Measurements from ENCODE around the gene PCBP1.

The PCBP1 gene

GRCh38 chr2:70046534-70046933 lies 40.7 kb upstream of the PCBP1 start:
- Histone ChIP-seq H3K79me1 (replicated peaks; ENCODE audit: low read length, poor library complexity, severe bottlenecking) (peaks cover 2% of the 10 kb centered on the region), H3K18ac (ENCODE audit: low read depth in 1 of 2, low read length in 2 of 2) (no peak overlapping the region), H3K9ac (ENCODE audit: low read length) (no peak overlapping the region), H3K36me3 (ENCODE audit: control insufficient read depth in 1 of 2, insufficient read depth in 2 of 2, low read depth in 1 of 2, low read length in 2 of 2) (peaks cover 22 to 54% of the 10 kb centered on the region in 2 experiments), H2BK15ac (ENCODE audit: low read depth, poor library complexity, severe bottlenecking) (no peak overlapping the region), H3K4me3 (ENCODE audit: insufficient read depth in 1 of 2, low read depth in 1 of 2, low read length in 2 of 2) (no peak overlapping the region), H3K27ac (ENCODE audit: low read length, poor library complexity, severe bottlenecking) (no peak overlapping the region), H3K14ac (ENCODE audit: low read length in 2 of 2) (no peak overlapping the region), H2BK12ac (ENCODE audit: low read length in 2 of 2) (no peak overlapping the region), H3K4me1 (ENCODE audit: control insufficient read depth, insufficient read depth, low read depth, low read length) (peaks cover 1% of the 10 kb centered on the region), H3K4ac (ENCODE audit: low read depth in 1 of 2, low read length in 2 of 2) (no peak overlapping the region), H4K8ac (ENCODE audit: low read length) (no peak overlapping the region), H3K23ac (ENCODE audit: low read length in 2 of 2) (no peak overlapping the region), H3K27me3 (ENCODE audit: control insufficient read depth in 1 of 2, insufficient read depth in 1 of 2, low read length in 2 of 2) (no peaks in the 10 kb centered on the region), H3K4me2 (ENCODE audit: low read length, poor library complexity, severe bottlenecking) (no peak overlapping the region), H2AK5ac (ENCODE audit: low read length, severe bottlenecking) (no peak overlapping the region), H2BK120ac (ENCODE audit: low read depth, low read length) (no peak overlapping the region), H2AFZ (ENCODE audit: low read depth, low read length) (no peak overlapping the region), H3K9me3 (ENCODE audit: control insufficient read depth, low read length) (no peaks in the 10 kb centered on the region), H2BK5ac (ENCODE audit: low read depth, low read length, poor library complexity, severe bottlenecking) (no peak overlapping the region), H4K91ac (ENCODE audit: low read length) (no peak overlapping the region)
- WGBS, result 100% methylated on average over 2 of the region's 2 CpGs
- DNase-seq, result no peak

- Histone ChIP-seq H2BK120ac (ENCODE audit: low read depth, low read length) (no peak overlapping the region), H4K91ac (ENCODE audit: low read length) (no peak overlapping the region), H3K4me3 (ENCODE audit: insufficient read depth in 1 of 2, low read depth in 1 of 2, low read length in 2 of 2) (no peak overlapping the region), H2AK5ac (ENCODE audit: low read length, severe bottlenecking) (no peak overlapping the region), H2BK5ac (ENCODE audit: low read depth, low read length, poor library complexity, severe bottlenecking) (no peak overlapping the region), H3K9ac (ENCODE audit: low read length) (no peak overlapping the region), H3K18ac (ENCODE audit: low read depth in 1 of 2, low read length in 2 of 2) (no peak overlapping the region), H4K8ac (ENCODE audit: low read length) (no peak overlapping the region), H3K27ac (ENCODE audit: low read length, poor library complexity, severe bottlenecking) (no peak overlapping the region), H3K27me3 (ENCODE audit: control insufficient read depth in 1 of 2, insufficient read depth in 1 of 2, low read length in 2 of 2) (no peaks in the 10 kb centered on the region), H2BK15ac (ENCODE audit: low read depth, poor library complexity, severe bottlenecking) (no peak overlapping the region), H2AFZ (ENCODE audit: low read depth, low read length) (no peak overlapping the region), H3K36me3 (ENCODE audit: control insufficient read depth in 1 of 2, insufficient read depth in 2 of 2, low read depth in 1 of 2, low read length in 2 of 2) (peaks cover 22 to 62% of the 10 kb centered on the region in 2 experiments), H3K9me3 (ENCODE audit: control insufficient read depth, low read length) (no peaks in the 10 kb centered on the region), H3K4ac (ENCODE audit: low read depth in 1 of 2, low read length in 2 of 2) (no peak overlapping the region), H3K14ac (ENCODE audit: low read length in 2 of 2) (no peak overlapping the region), H2BK12ac (ENCODE audit: low read length in 2 of 2) (no peak overlapping the region), H3K79me1 (replicated peaks; ENCODE audit: low read length, poor library complexity, severe bottlenecking) (peaks cover 2% of the 10 kb centered on the region), H3K4me2 (ENCODE audit: low read length, poor library complexity, severe bottlenecking) (no peak overlapping the region), H3K23ac (ENCODE audit: low read length in 2 of 2) (no peak overlapping the region), H3K4me1 (ENCODE audit: control insufficient read depth, insufficient read depth, low read depth, low read length) (no peaks in the 10 kb centered on the region)
- no peak for DNase-seq
- 90% methylated on average over 4 of the region's 5 CpGs for WGBS
These were observed 39.8 kb upstream of the PCBP1 start for GRCh38 chr2:70047451-70047850.

GRCh38 chr2:70049255-70049654 lies 38.0 kb upstream of the PCBP1 start:
- H3K36me3 ChIP-seq (ENCODE audit: control insufficient read depth in 1 of 2, insufficient read depth in 2 of 2, low read depth in 1 of 2, low read length in 2 of 2), result peaks cover 28 to 74% of the 10 kb centered on the region in 2 experiments
- no peak overlapping the region for H3K27ac ChIP-seq (ENCODE audit: low read length, poor library complexity, severe bottlenecking)
- H3K27me3 ChIP-seq (ENCODE audit: control insufficient read depth in 1 of 2, insufficient read depth in 1 of 2, low read length in 2 of 2), result no peaks in the 10 kb centered on the region
- no peak overlapping the region for H2BK5ac ChIP-seq (ENCODE audit: low read depth, low read length, poor library complexity, severe bottlenecking)
- H2AK5ac ChIP-seq (ENCODE audit: low read length, severe bottlenecking), result no peak overlapping the region
- H3K23ac ChIP-seq (ENCODE audit: low read length in 2 of 2), result no peak overlapping the region
- H3K4me2 ChIP-seq (ENCODE audit: low read length, poor library complexity, severe bottlenecking), result no peak overlapping the region
- no peak overlapping the region for H3K14ac ChIP-seq (ENCODE audit: low read length in 2 of 2)
- H2BK12ac ChIP-seq (ENCODE audit: low read length in 2 of 2), result no peak overlapping the region
- no peak overlapping the region for H2AFZ ChIP-seq (ENCODE audit: low read depth, low read length)
- H2BK120ac ChIP-seq (ENCODE audit: low read depth, low read length), result no peak overlapping the region
- H3K79me1 ChIP-seq (replicated peaks; ENCODE audit: low read length, poor library complexity, severe bottlenecking), result peaks cover 6% of the 10 kb centered on the region
- DNase-seq, result no peak
- H4K91ac ChIP-seq (ENCODE audit: low read length), result no peak overlapping the region
- H4K8ac ChIP-seq (ENCODE audit: low read length), result no peak overlapping the region
- no CpG with 5 or more reads among the region's 1 CpG for WGBS
- no peaks in the 10 kb centered on the region for H3K9me3 ChIP-seq (ENCODE audit: control insufficient read depth, low read length)
- H3K9ac ChIP-seq (ENCODE audit: low read length), result no peak overlapping the region
- H2BK15ac ChIP-seq (ENCODE audit: low read depth, poor library complexity, severe bottlenecking), result no peak overlapping the region
- no peak overlapping the region for H3K4me3 ChIP-seq (ENCODE audit: insufficient read depth in 1 of 2, low read depth in 1 of 2, low read length in 2 of 2)
- no peak overlapping the region for H3K18ac ChIP-seq (ENCODE audit: low read depth in 1 of 2, low read length in 2 of 2)
- H3K4me1 ChIP-seq (ENCODE audit: control insufficient read depth, insufficient read depth, low read depth, low read length), result no peaks in the 10 kb centered on the region
- H3K4ac ChIP-seq (ENCODE audit: low read depth in 1 of 2, low read length in 2 of 2), result no peak overlapping the region

DNA sequence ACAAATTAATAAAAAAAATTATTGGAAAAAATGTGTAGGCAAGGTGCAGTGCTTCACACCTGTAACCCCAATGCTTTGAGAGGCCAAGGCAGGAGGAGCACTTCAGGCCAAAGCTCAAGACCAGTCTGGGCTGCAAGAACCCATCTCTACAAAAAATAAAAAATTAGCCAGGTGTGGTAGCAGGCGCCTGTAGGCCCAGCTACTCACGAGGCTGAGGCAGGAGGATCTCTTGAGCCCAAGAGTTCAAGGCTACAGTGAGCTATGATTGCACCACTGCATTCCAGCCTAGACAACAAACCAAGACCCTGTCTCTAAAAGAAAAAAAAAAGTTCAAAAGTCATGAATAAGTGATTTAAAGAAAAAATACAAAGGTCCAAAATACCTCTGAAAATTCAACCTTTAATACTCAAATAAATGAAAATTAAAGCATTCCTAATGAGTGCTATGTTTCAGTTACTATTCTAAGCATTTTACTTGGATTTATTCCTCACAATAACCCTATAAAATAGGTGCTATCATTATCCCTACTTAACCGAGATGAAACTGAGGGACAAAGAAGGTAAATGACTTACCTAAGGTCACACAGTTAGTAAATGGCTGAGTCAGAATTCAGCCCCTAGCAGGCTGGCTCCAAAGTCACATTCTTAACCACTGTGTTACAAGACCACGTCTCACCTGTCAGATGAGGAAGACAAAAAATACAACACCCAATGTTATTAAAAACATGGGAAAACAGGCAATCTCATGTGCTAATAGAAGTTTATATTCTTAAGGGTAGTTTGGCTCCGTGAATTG lies 36.4 kb upstream of the PCBP1 start:
- Histone ChIP-seq H3K9ac (ENCODE audit: low read length) (no peak overlapping the region), H3K79me1 (replicated peaks; ENCODE audit: low read length, poor library complexity, severe bottlenecking) (peaks cover 6% of the 10 kb centered on the region), H2BK5ac (ENCODE audit: low read depth, low read length, poor library complexity, severe bottlenecking) (no peak overlapping the region), H2AFZ (ENCODE audit: low read depth, low read length) (no peak overlapping the region), H3K4me3 (ENCODE audit: insufficient read depth in 1 of 2, low read depth in 1 of 2, low read length in 2 of 2) (no peak overlapping the region), H4K91ac (ENCODE audit: low read length) (no peak overlapping the region), H2BK120ac (ENCODE audit: low read depth, low read length) (no peak overlapping the region), H3K9me3 (ENCODE audit: control insufficient read depth, low read length) (no peaks in the 10 kb centered on the region), H3K4me2 (ENCODE audit: low read length, poor library complexity, severe bottlenecking) (no peak overlapping the region), H2BK12ac (ENCODE audit: low read length in 2 of 2) (no peak overlapping the region), H3K27ac (ENCODE audit: low read length, poor library complexity, severe bottlenecking) (no peak overlapping the region), H2AK5ac (ENCODE audit: low read length, severe bottlenecking) (no peak overlapping the region), H3K14ac (ENCODE audit: low read length in 2 of 2) (no peak overlapping the region), H3K36me3 (ENCODE audit: control insufficient read depth in 1 of 2, insufficient read depth in 2 of 2, low read depth in 1 of 2, low read length in 2 of 2) (peaks cover 24 to 79% of the 10 kb centered on the region in 2 experiments), H4K8ac (ENCODE audit: low read length) (no peak overlapping the region), H3K4me1 (ENCODE audit: control insufficient read depth, insufficient read depth, low read depth, low read length) (no peaks in the 10 kb centered on the region), H2BK15ac (ENCODE audit: low read depth, poor library complexity, severe bottlenecking) (no peak overlapping the region), H3K4ac (ENCODE audit: low read depth in 1 of 2, low read length in 2 of 2) (no peak overlapping the region), H3K18ac (ENCODE audit: low read depth in 1 of 2, low read length in 2 of 2) (no peak overlapping the region), H3K27me3 (ENCODE audit: control insufficient read depth in 1 of 2, insufficient read depth in 1 of 2, low read length in 2 of 2) (no peaks in the 10 kb centered on the region), H3K23ac (ENCODE audit: low read length in 2 of 2) (no peak overlapping the region)
- 90% methylated on average over 3 of the region's 5 CpGs for WGBS
- DNase-seq, result no peak

Measured in mesenchymal stem cell (in vitro differentiated cells and primary cell).